Esophagus squamous epithelium (tissue), 4 donors: ENCODE results near the gene ANLN.
"Not testable (repeated sequence)": the region's sequence is repeated elsewhere in the genome, so short reads cannot be mapped to it uniquely, and the experiment has no call there.

Experiments
- POLR2A ChIP-seq, 4 donors: fragments of 450-650 bp; IDR thresholded peaks; one replicate each; pipeline ENCODE4 v1.6.1; 2017; ENCODE audit warnings: antibody characterized with exemption in 4 of 4, mild to moderate bottlenecking in 4 of 4, moderate library complexity in 3 of 4
- TF ChIP-seq, protein P1 (sequence below), 6 experiments: fragments of 450-650 bp in 4 of 6; fragments of 200-600 bp in 2 of 6; sonication (generic) in 2 of 6; IDR thresholded peaks; one replicate each; pipeline ENCODE4 v1.5.1; 2016 to 2019; ENCODE audit warnings: antibody characterized with exemption in 6 of 6, mild to moderate bottlenecking in 4 of 6, moderate library complexity in 4 of 6

DNA sequence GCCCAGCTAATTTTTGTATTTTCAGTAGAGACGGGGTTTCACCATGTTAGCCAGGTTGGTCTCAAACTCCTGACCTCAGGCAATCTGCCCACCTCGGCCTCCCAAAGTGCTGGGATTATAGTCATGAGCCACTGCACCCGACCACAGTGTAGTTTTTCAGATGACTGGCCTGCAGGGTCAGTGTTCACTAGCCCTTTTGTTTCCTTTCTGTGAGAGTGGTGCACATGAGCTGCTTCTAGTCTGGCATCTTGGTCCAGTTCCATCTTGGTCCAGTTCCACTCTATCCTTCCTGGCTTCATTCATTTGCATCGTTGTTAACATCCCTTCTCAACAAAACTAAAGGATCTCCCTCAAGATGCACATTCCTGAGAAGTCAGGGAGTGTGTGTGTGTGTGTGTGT is 94.2 kb downstream of the ANLN start:
- TF ChIP-seq, protein P1, sequence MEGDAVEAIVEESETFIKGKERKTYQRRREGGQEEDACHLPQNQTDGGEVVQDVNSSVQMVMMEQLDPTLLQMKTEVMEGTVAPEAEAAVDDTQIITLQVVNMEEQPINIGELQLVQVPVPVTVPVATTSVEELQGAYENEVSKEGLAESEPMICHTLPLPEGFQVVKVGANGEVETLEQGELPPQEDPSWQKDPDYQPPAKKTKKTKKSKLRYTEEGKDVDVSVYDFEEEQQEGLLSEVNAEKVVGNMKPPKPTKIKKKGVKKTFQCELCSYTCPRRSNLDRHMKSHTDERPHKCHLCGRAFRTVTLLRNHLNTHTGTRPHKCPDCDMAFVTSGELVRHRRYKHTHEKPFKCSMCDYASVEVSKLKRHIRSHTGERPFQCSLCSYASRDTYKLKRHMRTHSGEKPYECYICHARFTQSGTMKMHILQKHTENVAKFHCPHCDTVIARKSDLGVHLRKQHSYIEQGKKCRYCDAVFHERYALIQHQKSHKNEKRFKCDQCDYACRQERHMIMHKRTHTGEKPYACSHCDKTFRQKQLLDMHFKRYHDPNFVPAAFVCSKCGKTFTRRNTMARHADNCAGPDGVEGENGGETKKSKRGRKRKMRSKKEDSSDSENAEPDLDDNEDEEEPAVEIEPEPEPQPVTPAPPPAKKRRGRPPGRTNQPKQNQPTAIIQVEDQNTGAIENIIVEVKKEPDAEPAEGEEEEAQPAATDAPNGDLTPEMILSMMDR (IDR thresholded peaks at IDR 0.05): not testable (repeated sequence)
- TF ChIP-seq POLR2A (IDR thresholded peaks at IDR 0.05): not testable (repeated sequence)
